Activated naive CD4-positive, alpha-beta T cell treated with anti-CD3 and anti-CD28 coated beads, Interleukin-2, amount 10 ng/mL, durations not matched to agents 7 days and 5 days (primary cell): ENCODE data around the gene CRIP1.

Experiments used
- CTCF ChIA-PET: fragments of 350-600 bp; sonication (Branson Sonifier 250); formaldehyde crosslinking; loops from one replicate; lab custom pipeline; 2021; ENCODE audit warnings: antibody characterized with exemption; lab: Charles Lee
- DNase-seq: peaks from one replicate; pipeline ENCODE4 v3.0.0-alpha.2; 2020
- H3K27ac Mint-ChIP-seq: one replicate; pipeline ENCODE4 v1.8.0; 2021; ENCODE audit warnings: mild to moderate bottlenecking, moderate library complexity, mixed read lengths
- H3K27me3 Mint-ChIP-seq: one replicate; pipeline ENCODE4 v1.8.0; 2021; ENCODE audit warnings: mild to moderate bottlenecking, mixed read lengths
- H3K36me3 Mint-ChIP-seq: one replicate; pipeline ENCODE4 v1.8.0; 2021; ENCODE audit warnings: mixed read lengths
- H3K4me1 Mint-ChIP-seq: one replicate; pipeline ENCODE4 v1.8.0; 2021; ENCODE audit warnings: mixed read lengths
- H3K4me3 Mint-ChIP-seq: one replicate; pipeline ENCODE4 v1.8.0; 2021; ENCODE audit warnings: mild to moderate bottlenecking, moderate library complexity, mixed read lengths
- H3K9me3 Mint-ChIP-seq: one replicate; pipeline ENCODE4 v1.8.0; 2021; ENCODE audit warnings: mixed read lengths

Gene CRIP1

GRCh38 chr14:105487449-105487985 lies 831 bp downstream of the CRIP1 start:
- Mint-ChIP-seq H3K27ac (peak overlapping the region; percentile 89), H3K36me3 (peaks cover 7% of the 10 kb centered on the region), H3K4me1 (peaks cover 51% of the 10 kb centered on the region), H3K27me3 (peaks cover 34% of the 10 kb centered on the region), H3K9me3 (no peaks in the 10 kb centered on the region), H3K4me3 (peak overlapping the region; percentile 90)
- peak; percentile 84 for DNase-seq
- CTCF ChIA-PET, result no interaction called here

GRCh38 chr14:105487986-105488777 lies 1.5 kb downstream of the CRIP1 start:
- CTCF ChIA-PET, result interaction anchor here (1.1 to 2.5 kb wide), 4 partner anchors 40 to 116 kb away, joined by 3 to 66 read pairs (median 10); no protein-coding TSS in a partner anchor
- Mint-ChIP-seq H3K27me3 (peaks cover 34% of the 10 kb centered on the region), H3K9me3 (no peaks in the 10 kb centered on the region), H3K36me3 (peaks cover 7% of the 10 kb centered on the region), H3K27ac (peak overlapping the region; percentile 89), H3K4me1 (peaks cover 46% of the 10 kb centered on the region), H3K4me3 (peak overlapping the region; percentile 90)
- DNase-seq, result peak; percentile 51

- CTCF ChIA-PET, result interaction anchor here (0.9 to 4.2 kb wide), 11 partner anchors 8 to 320 kb away, joined by 3 to 97 read pairs (median 6); partner anchors contain the start of genes BRF1 and JAG2
- no peak for DNase-seq
- H3K4me1 Mint-ChIP-seq, result peaks cover 50% of the 10 kb centered on the region
- H3K9me3 Mint-ChIP-seq, result no peaks in the 10 kb centered on the region
- peaks cover 7% of the 10 kb centered on the region for H3K36me3 Mint-ChIP-seq
- peaks cover 34% of the 10 kb centered on the region for H3K27me3 Mint-ChIP-seq
- peak overlapping the region; percentile 90 for H3K4me3 Mint-ChIP-seq
- H3K27ac Mint-ChIP-seq, result peak overlapping the region; percentile 95
These were observed 2.3 kb downstream of the CRIP1 start for GRCh38 chr14:105488781-105489541.

- peaks cover 43% of the 10 kb centered on the region for H3K4me1 Mint-ChIP-seq
- H3K36me3 Mint-ChIP-seq, result peaks cover 7% of the 10 kb centered on the region
- CTCF ChIA-PET, result interaction anchor here (0.6 to 4.2 kb wide), 17 partner anchors 9 to 469 kb away, joined by 3 to 97 read pairs (median 4); partner anchors contain the start of genes BRF1, CDCA4 and JAG2
- peaks cover 28% of the 10 kb centered on the region for H3K27me3 Mint-ChIP-seq
- peak overlapping the region; percentile 95 for H3K27ac Mint-ChIP-seq
- no peaks in the 10 kb centered on the region for H3K9me3 Mint-ChIP-seq
- DNase-seq, result peak; percentile 93
- H3K4me3 Mint-ChIP-seq, result peak overlapping the region; percentile 90
These were observed 3.0 kb downstream of the CRIP1 start for GRCh38 chr14:105489542-105490266.

GRCh38 chr14:105490267-105490571 lies 3.5 kb downstream of the CRIP1 start:
- Mint-ChIP-seq H3K9me3 (no peaks in the 10 kb centered on the region), H3K27me3 (peaks cover 23% of the 10 kb centered on the region), H3K4me1 (peaks cover 41% of the 10 kb centered on the region), H3K4me3 (peak overlapping the region; percentile 90), H3K27ac (peak overlapping the region; percentile 95), H3K36me3 (peaks cover 7% of the 10 kb centered on the region)
- CTCF ChIA-PET, result interaction anchor here (0.6 to 4.2 kb wide), 16 partner anchors 9 to 469 kb away, joined by 3 to 97 read pairs (median 4); partner anchors contain the start of genes BRF1, CDCA4 and JAG2
- no peak for DNase-seq

GRCh38 chr14:105490572-105491365 lies 4.1 kb downstream of the CRIP1 start, which contains the start of gene TEDC1:
TSS of gene TEDC1 (plus strand) at chr14:105491246. CDS start at chr14:105491376, 130 bp downstream.
- CTCF ChIA-PET, result interaction anchor here (0.6 to 4.2 kb wide), 12 partner anchors 10 to 400 kb away, joined by 3 to 97 read pairs (median 4); partner anchors contain the start of gene BRF1
- peak within 1 kb of the TSS; percentile 95 for H3K27ac Mint-ChIP-seq
- H3K9me3 Mint-ChIP-seq, result no peaks in the 10 kb centered on the region
- peaks cover 7% of the 10 kb centered on the region for H3K36me3 Mint-ChIP-seq
- peak within 1 kb of the TSS; percentile 90 for H3K4me3 Mint-ChIP-seq
- peaks cover 35% of the 10 kb centered on the region for H3K4me1 Mint-ChIP-seq
- peak; percentile 100 for DNase-seq
- peaks cover 17% of the 10 kb centered on the region for H3K27me3 Mint-ChIP-seq

GRCh38 chr14:105491366-105491973 lies 4.8 kb downstream of the CRIP1 start:
- peaks cover 29% of the 10 kb centered on the region for H3K4me1 Mint-ChIP-seq
- peaks cover 7% of the 10 kb centered on the region for H3K36me3 Mint-ChIP-seq
- CTCF ChIA-PET, result interaction anchor here (1.0 to 4.2 kb wide), 4 partner anchors 10 to 121 kb away, joined by 3 to 97 read pairs (median 8); no protein-coding TSS in a partner anchor
- no peaks in the 10 kb centered on the region for H3K9me3 Mint-ChIP-seq
- H3K4me3 Mint-ChIP-seq, result peak overlapping the region; percentile 78
- peak overlapping the region; percentile 95 for H3K27ac Mint-ChIP-seq
- peaks cover 10% of the 10 kb centered on the region for H3K27me3 Mint-ChIP-seq
- DNase-seq, result peak; percentile 91

- no peak for DNase-seq
- H3K27ac Mint-ChIP-seq, result peak overlapping the region; percentile 95
- CTCF ChIA-PET, result interaction anchor here (1.0 to 4.2 kb wide), 4 partner anchors 11 to 122 kb away, joined by 3 to 97 read pairs (median 8); no protein-coding TSS in a partner anchor
- H3K4me3 Mint-ChIP-seq, result peak overlapping the region; percentile 76
- H3K9me3 Mint-ChIP-seq, result no peaks in the 10 kb centered on the region
- H3K4me1 Mint-ChIP-seq, result peaks cover 25% of the 10 kb centered on the region
- peaks cover 5% of the 10 kb centered on the region for H3K27me3 Mint-ChIP-seq
- H3K36me3 Mint-ChIP-seq, result peaks cover 7% of the 10 kb centered on the region
These were observed 5.6 kb downstream of the CRIP1 start for GRCh38 chr14:105492031-105492970.

- Mint-ChIP-seq H3K4me1 (peaks cover 23% of the 10 kb centered on the region), H3K27me3 (no peaks in the 10 kb centered on the region), H3K36me3 (peaks cover 6% of the 10 kb centered on the region), H3K9me3 (no peaks in the 10 kb centered on the region), H3K4me3 (peak overlapping the region; percentile 8), H3K27ac (no peak overlapping the region)
- DNase-seq, result no peak
- CTCF ChIA-PET, result interaction anchor here (2.4 to 4.2 kb wide), 2 partner anchors 12 to 123 kb away, joined by 11 to 97 read pairs; no protein-coding TSS in a partner anchor
These were observed 6.5 kb downstream of the CRIP1 start for GRCh38 chr14:105492971-105493871.

- CTCF ChIA-PET, result no interaction called here
- H3K36me3 Mint-ChIP-seq, result peaks cover 6% of the 10 kb centered on the region
- no peaks in the 10 kb centered on the region for H3K27me3 Mint-ChIP-seq
- no peak overlapping the region for H3K4me3 Mint-ChIP-seq
- H3K27ac Mint-ChIP-seq, result no peak overlapping the region
- peak; percentile 16 for DNase-seq
- no peaks in the 10 kb centered on the region for H3K9me3 Mint-ChIP-seq
- H3K4me1 Mint-ChIP-seq, result peaks cover 17% of the 10 kb centered on the region
These were observed 7.4 kb downstream of the CRIP1 start for GRCh38 chr14:105493921-105494605.
